GM12892 (cell line): ENCODE data around the gene ATP8B4.

Source experiments
- POLR2A ChIP-seq: IDR thresholded peaks from 2 replicates; pipeline ENCODE4 v1.6.1; 2011; ENCODE audit warnings: low read depth, low read length, control low read depth
- POLR2AphosphoS5 ChIP-seq: IDR thresholded peaks from 2 replicates; pipeline ENCODE4 v1.6.1; 2011; ENCODE audit warnings: low read depth, low read length, control low read depth
- TAF1 ChIP-seq: IDR thresholded peaks from 2 replicates; pipeline ENCODE4 v1.6.1; 2011; ENCODE audit warnings: low read depth, mild to moderate bottlenecking, control low read depth, low read length, borderline replicate concordance

- TF ChIP-seq POLR2AphosphoS5 (no peak), POLR2A (no peak), TAF1 (no peak)
Measured at GRCh38 chr15:50137330-50137761, 18.3 kb upstream of the ATP8B4 start.
